ENCODE measurements around the gene FRMD4A.
"Not testable (repeated sequence)": the region's sequence is repeated elsewhere in the genome, so short reads cannot be mapped to it uniquely, and the experiment has no call there.

DNA sequence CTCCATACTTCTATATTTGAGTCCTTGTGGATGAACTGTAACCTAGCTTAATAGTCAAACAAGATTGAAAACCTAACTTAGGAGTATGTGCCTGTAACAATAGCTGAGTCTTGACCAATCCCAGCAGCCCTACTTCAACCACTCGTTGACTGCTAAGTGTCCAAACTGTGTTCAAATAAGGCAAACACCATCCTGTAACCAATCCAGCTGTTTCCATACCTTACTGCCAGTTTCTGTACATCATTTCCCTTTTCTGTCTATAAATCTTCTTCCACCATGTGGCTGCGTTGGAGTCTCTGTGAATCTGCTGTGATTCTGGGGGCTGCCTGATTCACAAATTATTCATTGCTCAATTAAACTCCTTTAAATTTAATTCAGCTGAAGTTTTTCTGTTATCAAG, 195.5 kb downstream of the FRMD4A start:
- TF ChIP-seq, protein P1, sequence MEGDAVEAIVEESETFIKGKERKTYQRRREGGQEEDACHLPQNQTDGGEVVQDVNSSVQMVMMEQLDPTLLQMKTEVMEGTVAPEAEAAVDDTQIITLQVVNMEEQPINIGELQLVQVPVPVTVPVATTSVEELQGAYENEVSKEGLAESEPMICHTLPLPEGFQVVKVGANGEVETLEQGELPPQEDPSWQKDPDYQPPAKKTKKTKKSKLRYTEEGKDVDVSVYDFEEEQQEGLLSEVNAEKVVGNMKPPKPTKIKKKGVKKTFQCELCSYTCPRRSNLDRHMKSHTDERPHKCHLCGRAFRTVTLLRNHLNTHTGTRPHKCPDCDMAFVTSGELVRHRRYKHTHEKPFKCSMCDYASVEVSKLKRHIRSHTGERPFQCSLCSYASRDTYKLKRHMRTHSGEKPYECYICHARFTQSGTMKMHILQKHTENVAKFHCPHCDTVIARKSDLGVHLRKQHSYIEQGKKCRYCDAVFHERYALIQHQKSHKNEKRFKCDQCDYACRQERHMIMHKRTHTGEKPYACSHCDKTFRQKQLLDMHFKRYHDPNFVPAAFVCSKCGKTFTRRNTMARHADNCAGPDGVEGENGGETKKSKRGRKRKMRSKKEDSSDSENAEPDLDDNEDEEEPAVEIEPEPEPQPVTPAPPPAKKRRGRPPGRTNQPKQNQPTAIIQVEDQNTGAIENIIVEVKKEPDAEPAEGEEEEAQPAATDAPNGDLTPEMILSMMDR (IDR thresholded peaks at IDR 0.05): not testable (repeated sequence)
- not testable (repeated sequence) for TF ChIP-seq EP300 (IDR thresholded peaks at IDR 0.05)

All from stomach (tissue), 4 donors.